Non-pigmented ciliary epithelial cell (primary cell): ENCODE data around the gene XYLT1.
"Not testable (repeated sequence)": the region's sequence is repeated elsewhere in the genome, so short reads cannot be mapped to it uniquely, and the experiment has no call there.

Experiments used
- DNase-seq: peaks from one replicate; pipeline ENCODE4 v3.0.0-alpha.2; 2010; ENCODE audit warnings: low read depth

Gene XYLT1

DNA sequence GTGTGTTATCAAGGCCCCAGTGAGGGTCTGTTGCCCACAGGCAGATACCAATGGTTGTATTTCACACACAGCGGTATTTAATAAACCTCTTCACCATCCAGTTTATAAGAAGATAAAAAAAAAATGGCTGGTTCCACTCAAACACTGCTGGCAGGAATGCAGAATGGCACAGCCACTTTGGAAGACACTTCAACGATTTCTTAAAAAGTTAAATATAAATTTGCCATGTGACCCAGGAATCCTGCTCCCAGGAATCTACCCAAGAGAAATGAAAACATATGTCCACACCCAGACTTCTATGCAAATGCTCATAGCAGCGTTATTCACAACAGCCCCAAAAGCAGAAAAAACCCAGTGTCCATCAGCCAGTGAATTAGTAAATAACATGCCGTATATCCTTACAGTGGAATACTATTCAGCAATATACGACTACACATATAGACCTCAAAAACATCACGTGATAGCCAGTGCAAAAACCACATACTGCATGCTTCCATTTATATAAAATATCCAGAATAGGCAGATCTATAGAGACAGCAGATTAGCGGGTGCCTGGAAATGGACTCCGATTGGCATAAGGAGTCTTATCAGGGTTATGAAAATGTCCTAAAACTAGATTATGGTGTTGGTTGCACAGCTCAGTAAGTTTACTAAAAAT is 38.7 kb downstream of the XYLT1 start:
- DNase-seq = no peak

DNA sequence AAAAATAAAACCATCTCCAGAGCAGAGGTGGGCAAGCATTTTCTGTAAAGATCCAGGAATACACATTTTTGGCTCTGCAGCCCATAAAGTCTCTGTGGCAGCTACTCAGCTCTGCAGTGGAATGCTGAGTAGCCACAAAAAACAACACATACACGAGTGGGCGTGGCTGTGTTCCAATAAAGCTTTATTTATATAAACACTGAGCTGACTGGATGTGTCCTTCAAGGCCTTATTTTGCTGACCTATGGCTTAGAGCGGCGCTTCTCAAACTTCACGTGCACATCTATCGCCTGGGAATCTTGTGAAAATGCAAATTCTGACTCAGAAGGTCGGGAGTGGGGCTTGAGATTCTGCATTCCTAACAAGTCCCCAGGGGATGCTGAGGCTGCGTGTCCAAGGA is 39.7 kb downstream of the XYLT1 start:
- DNase-seq = no peak

DNA sequence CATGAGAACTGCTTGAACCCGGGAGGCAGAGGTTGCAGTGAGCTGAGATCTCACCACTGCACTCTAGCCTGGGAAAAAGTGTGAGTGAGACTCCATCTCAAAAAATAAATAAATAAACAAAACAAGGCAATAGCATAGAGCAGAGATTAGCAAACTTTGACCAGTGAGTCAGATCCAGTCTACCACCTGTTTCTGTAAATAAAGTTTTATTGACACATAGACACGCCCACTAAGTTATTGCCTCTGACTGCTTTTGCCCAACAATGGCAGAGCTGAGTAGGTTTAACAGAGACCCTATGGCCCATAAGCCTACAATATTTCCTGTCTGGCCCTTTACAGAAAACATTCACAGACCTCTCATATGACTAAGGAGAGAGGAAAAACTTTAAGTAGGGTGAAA is 44.3 kb downstream of the XYLT1 start:
- DNase-seq = no peak

DNA sequence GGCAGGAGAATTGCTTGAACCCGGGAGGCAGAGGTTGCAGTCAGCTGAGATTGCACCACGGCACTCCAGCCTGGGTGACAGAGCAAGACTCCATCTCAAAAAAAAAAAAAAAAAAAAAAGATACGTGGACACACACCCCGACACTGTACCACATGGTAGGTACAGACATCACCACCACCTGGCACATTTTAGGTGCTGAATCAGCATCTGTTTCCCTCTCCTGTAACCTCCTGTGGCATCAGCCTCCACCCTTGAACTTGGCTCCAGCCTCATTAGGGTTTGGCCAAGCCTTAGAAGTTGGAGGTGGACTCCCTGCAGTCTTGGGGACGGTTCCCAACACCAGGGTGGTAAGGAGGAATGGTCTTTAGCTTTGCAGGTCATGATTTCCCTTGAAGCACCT is 46.0 kb downstream of the XYLT1 start:
- no peak for DNase-seq

DNA sequence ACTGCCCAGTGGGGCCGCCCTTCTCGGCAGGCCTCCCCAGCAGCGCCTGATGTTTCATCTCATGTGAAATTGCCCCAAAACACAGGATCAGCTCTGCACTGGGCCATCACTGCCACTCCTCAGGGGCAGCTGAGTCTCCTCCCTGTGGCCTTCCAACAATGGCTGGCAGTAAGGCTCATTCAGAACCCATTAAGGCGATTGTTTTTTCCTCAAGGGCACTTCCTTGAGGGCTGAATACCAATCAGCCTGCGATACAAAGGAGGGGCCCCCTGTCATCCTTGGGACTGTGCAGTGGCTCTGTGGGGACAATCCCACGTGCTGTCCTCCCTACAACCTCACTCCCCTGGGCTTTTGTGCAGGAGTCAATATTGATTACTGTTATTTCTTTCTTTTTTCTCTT is 47.5 kb downstream of the XYLT1 start:
- no peak for DNase-seq

DNA sequence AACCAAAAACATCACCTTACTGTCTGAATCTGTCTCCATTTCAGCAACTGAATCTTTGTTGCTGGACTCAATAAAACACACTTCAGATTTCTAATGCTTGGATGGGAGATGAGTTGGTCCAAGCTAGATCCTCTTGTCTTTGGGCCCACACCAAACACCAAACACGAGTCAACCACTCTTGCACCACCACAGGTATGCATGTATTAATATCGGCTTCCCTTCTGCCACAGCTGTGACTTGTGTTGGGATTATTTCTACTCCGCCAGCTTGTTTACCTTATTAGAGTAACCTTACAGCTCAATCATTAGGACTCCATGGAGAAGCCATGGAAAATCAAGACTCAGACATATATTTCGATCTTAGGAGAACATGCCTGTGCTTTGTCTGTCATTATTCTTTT is 49.9 kb downstream of the XYLT1 start:
- no peak for DNase-seq

DNA sequence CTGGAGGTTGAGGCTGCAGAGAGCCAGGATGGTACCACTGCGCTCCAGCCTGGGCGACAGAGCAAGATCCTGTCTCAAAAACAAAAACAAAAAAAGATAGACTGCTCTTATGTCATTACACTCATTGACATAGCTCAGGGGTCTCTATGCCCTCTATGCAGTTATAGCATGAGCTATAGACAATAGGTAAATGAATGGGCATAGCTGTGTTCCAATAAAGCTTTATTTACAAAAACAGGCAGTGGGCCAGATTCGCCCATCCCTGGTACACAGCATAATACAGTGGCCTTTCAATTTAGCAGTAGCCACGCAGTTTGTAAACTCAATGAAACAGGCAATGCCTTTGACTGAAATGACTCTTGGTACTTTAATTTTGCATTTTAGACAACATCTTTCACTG is 51.5 kb downstream of the XYLT1 start:
- DNase-seq = no peak

DNA sequence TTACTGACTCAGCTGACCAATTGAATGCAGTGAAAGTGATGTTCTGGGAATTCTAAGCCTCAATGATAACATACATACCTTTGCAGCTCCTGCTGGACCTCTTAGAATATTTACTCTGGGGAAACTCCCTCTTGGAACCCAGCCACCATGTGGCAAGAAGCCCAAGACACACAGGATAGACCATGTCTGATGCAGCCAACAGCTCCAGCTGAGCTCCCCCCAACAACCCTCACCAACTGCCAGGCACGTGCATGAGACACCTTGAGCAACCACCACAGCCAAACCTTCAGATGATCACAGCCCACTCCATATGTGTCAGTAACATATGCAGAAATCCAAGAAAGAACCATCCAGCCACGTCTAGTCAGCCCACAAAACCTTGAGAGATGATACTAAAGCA is 53.0 kb downstream of the XYLT1 start:
- no peak for DNase-seq

DNA sequence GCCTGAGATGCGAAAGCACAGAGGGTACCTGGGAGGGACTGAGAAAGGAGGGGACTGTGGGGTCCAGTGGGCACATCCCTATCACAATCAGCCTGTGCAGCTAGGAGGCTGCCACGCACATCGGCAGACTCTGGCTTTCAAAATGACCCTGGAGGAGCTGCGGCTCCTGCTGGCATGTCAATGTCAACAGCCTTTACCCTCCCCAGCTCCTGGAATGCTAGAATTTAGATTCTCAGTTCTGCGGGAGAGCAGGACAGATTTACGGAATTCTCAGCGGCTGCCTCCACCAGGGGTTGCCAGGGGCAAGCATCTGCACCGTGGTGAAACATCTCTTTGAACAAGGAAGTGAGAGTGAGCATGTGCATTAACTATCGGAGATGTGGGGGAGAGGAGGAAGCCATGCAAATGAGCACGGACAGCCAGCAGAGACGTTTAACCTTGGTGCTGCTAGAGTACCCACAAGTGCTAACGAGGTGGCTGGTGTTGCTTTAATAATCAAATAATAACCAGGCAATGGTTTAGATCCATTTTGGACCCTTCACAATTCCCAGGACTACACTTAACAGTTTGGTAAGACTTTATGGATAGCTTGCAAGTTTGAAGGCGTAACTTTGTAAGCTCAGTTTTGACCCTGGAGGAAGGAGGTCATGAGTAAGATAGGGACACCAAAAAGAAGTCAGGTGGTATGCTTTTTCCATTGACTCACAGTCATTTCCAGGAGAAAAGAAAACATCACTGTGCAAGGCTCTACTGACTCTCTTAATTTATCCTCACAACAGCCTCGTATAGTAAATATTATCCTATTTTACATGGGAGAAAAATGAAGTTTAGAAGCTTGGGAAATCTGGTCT is 54.1 kb downstream of the XYLT1 start:
- DNase-seq = no peak

DNA sequence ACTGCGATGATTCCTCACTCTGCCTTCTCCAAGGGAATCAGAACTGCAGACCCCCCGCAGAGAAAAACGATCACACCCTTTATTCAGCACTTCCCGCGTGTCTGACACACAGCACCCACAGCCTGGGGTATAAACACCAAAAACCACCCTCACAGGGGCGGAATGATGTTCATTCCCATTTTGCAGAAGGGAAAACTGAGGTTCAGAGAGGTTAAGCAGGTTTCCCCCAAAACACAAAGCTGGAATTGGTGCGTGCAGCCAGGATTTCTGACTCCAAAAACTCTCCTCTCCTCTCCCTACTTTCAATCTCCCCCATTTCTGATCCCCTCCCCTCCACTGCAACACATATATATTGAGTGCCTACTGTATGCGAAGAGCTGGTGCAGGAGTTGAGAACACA is 55.8 kb downstream of the XYLT1 start:
- DNase-seq = no peak

DNA sequence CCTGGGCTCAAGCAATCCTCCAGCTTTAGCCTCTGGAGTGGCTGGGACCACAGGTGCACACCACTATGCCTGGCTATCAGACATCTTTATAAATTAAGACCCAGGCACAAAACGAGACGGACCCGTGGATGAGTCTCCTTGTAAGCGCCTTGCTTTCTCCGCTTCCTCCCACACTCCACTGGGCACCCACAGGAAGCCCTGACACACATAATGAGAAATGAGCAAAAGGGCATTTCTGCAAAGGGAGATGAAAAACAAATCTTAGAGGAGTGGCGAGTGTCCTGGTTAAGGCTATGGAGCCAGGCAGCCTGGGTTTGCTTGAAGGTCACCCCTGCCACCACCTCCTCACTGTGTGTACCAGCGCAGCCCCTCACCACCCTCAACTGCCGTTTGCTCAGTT is 56.3 kb downstream of the XYLT1 start:
- DNase-seq = no peak

DNA sequence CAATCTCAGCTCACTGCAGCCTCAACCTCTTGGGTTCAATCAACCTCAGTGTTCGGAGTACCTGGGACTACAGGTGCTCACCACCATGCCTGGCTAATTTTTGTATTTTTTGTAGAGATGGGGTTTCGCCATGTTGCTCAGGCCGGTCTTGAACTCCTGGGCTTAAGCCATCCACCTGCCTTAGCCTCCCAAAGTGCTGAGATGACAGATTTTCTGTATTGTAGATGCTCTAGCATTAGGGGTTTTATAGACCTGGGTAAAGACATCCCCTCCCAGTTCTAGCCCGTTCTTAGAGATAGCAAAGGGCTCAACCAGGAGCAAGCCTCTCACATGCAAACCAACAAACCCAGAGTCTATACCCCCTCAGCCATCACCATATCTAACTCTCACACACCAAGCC is 57.3 kb downstream of the XYLT1 start:
- no peak for DNase-seq

DNA sequence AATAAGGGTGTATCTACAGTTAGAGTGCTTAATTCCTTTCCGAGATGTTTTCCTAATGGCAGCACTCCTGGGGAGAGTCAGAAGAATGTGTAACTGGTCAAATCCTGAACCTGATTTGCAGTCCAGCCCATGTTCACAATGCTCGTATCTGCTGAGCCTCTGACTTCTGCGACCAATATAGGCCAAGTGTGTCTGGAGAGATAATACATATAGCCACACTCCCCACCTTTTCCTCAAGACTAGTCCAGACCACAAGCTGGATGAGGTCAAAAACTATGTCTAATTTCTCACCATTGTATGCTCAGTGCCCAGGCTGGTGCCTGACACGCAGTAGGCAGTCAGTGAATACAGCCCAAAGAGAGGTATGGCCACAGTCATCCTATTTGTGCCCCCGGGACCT is 58.0 kb downstream of the XYLT1 start:
- DNase-seq = no peak

DNA sequence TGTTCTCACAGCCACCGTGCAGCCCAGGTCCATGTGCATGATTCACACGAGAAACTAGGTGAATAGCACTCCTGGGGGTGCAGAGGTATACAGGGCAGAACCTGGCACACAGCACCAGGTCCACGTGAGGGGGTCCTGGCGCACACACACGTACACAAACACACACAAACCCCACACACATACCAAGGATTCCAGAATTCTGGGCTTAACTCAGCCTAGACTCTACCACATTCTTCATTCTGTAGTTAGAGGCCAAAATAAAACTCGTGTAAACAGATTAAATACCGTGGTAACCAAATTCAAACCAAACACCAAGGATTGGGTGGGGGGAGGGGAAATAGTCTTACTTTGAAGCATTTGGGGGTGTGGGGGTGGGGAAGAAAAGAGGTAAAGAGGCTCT is 58.5 kb downstream of the XYLT1 start:
- DNase-seq = no peak

DNA sequence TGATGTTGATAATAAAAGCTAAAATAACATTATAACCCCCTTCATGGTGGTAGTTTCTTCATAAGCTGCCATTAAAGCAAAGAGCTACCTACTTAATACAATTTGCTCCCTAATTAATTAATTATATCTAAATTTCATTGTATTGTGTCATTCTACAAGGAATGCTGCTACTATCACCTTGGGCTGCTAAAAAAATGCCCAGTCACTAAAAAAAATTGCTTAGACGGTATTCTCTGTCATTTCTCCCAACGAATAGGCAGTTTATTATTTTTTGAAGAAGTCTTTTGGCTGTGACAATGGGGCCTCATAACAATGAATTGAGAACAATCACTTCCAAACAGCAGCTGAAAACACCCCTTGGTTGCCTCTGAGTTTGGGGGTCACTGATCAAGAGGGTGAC is 59.5 kb downstream of the XYLT1 start:
- DNase-seq = no peak

DNA sequence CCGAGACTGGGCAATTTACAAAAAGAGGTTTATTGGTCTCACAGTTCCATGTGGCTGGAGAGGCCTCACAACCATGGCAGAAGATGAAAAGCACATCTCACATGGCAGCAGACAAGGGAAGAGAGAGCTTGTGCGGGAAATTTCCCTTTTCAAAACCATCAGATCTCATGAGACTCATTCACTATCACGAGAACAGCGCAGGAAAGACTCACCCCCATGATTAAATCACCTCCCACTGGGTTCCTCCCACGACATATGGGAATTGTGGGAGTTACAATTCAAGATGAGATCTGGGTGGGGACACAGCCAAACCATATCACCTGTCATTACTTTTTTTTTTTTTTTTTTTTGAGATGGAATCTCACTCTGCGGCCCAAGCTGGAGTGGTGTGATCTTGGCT is 60.4 kb downstream of the XYLT1 start:
- not testable (repeated sequence) for DNase-seq

DNA sequence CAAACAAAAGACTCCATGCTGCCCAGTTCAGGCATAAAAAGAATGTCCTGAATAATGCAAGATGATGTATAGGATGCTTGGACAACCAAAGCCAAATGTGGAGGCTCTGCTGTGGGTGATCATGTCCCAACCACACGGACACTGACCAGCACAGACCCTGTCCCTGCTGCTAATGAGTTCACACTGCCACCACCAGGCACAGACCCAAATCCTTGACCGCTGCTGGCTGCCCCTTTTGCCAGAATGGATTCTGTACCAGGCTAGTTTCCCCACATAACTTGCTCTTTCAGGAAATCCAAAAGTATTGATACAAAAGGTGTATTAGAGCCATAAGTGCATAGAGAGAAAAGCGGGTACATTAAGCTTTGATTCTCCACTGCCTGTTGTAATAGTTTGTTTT is 60.9 kb downstream of the XYLT1 start:
- no peak for DNase-seq

DNA sequence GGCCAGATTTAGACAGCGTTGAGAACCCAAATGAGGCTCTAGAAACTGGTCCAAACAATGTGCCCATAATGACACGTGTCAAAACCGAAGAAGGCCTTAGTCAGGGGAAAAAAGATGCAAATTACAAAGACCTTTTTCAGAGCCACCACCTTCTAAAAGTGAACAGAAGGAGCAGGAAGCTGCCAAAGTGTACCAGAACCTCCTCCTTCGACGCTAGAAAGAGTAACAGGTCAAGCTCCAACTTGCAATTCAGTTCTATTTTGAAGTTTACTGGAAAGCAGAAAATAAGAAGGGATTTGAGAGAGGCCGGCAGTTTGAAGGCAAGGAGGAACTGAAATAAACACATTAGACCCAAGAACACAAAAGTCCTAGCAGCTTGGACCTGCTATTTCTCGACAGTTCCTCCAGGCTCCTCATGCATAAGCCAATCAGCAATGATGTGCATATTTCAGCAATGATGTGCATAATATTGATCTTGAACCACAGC is 61.8 kb downstream of the XYLT1 start:
- DNase-seq = no peak

DNA sequence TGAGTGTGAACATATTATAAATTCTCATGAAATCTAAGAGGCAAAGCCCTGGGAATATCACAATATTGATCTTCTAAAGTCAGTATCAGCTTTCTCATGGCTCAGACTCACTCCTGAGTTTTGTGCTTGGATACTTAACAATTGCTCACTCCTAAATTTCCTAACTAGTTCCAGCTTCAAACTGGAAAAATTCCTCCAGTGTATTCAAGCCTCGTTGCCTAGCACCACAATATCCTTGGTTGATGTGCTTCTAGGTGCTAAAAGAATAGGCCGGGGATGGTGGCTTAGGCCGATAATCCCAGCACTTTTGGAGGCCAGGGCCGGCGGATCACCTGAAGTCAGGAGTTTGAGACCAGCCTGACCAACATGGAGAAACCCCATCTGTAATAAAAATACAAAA is 62.5 kb downstream of the XYLT1 start:
- DNase-seq = no peak

DNA sequence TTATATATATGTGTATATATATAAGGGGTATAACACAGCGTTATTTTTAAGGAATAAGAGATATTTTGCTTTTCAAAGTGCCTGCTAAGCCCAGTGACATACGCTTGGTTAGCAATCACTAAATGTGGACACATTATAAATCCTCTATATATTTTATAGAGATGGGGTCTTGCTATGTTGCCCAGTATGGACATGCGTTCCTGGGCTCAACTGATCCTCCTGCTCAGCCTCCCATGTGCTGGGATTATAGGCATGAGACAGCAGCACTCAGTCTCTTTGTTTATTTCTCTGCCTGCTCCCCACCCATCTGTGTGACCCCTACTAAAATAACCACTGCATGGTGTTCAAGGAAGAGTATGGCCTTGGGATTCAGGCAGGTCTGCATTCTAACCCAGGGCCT is 63.4 kb downstream of the XYLT1 start:
- no peak for DNase-seq

DNA sequence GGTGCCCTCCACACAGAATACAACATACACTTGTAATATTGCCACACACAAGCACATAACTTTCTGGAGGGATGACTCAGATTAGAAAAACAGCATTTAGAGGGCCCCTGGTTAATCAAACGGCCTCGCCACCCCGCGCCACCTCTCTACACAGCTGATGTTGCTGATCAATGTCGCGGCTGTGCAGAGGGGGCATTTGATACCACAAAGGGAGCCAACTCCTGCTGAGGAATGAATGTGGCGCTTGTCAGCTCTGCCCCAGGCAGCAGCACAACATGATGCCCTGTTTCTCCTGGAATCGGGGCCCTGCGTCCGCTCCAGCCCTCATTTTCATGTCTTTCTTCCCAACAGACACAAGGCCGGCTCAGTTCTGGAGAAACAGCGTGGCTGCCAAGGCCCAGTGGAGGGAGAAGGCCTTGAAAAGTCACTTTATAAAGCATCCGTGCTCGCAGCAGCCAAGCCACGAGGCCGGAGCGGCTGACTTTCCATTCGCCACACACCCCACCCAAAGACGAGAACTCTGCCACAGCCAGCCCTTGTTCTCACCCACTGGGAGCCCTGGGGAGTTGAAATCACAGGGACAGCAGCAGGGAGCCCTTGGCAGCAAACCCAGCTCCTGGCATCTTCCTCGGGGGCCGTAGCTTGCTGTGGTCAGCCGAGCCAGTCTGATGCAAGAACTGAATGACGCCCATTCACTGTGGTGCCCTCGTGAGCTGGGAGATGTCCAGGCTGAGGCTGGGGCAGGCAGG is 65.6 kb downstream of the XYLT1 start:
- DNase-seq = no peak

DNA sequence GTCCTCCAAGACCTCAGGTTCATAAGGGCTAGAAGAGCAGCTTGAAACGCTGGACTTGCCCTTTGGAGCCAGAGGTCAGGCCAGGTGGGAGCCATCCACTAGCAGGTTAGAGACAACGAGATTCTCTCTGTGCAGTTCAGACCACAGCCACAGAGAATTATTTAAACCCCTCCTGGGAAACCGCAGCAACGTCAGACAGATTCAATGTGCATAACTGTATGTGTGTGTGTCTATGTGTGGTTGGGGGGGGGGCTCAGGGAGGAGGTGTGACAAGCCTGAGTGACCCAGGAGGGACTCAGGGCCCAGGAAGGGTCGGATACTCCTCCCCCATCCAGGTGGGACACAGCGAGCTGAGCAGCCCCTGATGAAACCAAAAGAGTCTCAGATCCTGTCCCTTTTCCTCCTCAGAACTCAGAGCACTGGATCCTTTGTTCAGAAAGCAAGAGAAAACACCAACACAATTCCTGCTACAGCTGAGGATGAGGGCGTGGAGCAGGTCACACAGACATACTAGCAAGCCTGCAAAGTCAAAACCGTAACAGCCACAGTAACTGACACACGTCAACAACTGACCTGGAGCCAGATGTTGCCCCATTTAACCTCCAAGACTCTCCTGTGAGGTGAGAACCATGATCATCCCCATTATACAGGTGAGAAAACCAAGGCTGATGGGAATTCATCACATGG is 66.8 kb downstream of the XYLT1 start:
- DNase-seq = no peak
